Middle frontal gyrus (tissue), 1 donor: ENCODE data around the gene SKAP2.

ENCODE experiments used
- DNase-seq: peaks from one replicate; pipeline ENCODE4 v3.0.0-alpha.2; 2015; ENCODE audit warnings: low spot score; ENCODE audit errors: extremely low spot score

Gene SKAP2

DNA sequence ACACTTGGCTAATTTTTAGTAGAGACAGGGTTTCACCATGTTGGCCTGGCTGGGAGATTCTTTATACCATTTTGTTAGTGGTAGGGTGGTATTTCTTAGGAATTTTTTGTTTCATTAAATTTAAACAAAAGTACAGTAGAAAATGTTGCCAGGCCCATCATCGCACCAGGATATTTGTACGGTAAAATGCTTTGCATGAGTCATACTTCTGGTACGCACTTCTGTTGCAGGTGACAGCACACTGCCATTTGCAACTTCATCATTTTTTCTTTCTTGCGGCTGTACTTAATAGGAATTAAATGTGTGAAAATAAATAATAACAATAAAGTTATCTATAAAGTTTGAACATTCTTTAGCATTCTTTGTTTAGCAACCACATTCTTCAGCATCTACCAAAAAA, 195.6 kb downstream of the SKAP2 start:
- no peak for DNase-seq

DNA sequence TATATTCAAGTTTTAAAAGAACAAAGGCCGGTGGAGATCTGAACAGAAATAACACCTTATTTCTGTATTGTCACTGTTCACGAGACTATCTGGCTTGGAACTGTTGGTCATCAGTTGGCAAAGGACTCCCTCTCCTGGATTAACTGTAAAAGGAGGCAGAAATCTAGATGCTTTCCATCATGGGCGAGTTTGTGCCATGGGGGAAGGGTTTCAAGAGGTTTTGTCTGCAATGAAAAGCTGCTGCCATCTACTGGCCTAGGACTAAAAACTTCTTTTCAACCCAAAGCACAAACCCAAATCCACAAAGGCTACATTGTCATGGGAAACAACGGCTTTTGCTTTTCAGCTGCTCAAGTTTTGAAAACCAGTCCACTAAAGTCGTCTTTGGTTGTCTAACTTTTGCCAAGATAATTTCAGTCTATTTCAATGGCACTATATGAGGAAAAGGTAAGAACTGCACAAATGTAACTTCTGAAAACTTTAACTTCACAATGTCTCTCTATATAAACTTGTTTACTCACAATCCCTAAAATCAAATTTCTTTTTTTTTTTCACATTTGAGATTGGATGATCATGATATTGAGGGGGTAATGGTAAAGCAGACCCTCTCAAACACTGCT, 196.8 kb downstream of the SKAP2 start:
- peak; percentile 88 for DNase-seq

DNA sequence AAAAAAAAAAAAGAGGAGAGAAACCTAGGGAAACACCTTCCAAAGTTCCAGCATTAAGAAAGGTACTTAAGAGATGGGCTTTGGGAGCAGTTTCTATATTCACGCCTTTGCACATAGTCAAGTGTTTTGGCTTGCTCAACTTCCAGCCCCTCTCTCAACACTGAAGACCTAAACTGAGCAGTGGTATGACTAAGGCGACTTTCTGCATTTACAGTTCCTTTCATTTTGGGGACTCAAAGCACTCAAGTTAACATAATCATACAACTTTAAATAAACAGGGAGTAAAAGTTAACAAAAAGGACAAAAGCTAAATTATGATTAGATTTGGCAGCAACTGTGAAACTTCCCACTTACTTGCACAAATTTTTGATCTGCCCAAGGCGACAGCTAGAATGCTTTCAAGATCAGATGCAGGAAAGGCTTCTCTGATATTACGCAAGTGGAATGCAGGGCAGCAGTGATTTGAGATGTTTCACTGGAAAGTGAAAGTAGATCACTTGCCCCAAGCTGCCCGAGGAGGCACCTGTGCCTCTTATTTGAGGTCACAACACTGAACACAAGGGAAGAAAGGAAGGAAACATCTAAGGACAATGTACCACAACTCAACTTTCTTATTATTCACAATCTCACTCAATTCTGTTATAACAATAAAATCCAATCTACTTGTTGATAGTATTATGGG, 199.5 kb downstream of the SKAP2 start:
- no peak for DNase-seq

DNA sequence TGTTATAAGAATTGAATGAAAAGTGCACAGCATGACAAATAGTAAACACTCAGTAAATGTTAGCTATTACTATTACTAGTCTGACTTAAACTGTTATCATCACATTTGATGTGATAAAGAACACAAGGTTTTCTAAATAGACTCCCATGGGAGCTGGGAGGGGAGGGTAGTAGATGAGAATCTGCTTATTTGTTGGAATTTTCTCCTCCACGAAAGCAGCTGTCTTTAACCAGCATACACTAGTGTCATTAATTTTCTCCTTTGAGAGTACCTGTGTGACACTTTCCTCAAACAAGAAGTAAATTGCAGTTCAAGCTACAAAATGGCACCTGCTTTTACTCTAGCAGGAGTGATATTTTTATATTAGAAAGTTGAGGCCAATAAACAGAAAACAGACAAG, 200.1 kb downstream of the SKAP2 start:
- DNase-seq, result no peak

DNA sequence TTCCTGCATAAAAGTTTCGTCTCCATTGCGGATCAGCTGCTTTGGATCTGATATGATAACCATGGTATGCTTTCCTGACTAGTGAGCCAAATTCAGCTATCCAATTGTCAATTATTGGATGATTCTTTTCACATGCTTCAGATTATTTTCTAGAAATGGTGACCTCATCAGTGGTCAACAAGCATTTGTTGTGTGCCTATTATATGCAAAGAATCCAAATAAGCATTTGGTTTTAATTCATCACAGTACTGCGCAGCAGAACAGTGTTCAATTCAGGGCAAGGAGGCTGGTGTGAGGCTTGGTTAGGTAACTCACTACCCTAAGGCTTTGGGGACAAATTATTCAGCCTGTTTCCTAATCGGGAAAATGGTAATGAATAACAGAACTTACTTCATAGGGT, 200.5 kb downstream of the SKAP2 start:
- DNase-seq, result no peak

DNA sequence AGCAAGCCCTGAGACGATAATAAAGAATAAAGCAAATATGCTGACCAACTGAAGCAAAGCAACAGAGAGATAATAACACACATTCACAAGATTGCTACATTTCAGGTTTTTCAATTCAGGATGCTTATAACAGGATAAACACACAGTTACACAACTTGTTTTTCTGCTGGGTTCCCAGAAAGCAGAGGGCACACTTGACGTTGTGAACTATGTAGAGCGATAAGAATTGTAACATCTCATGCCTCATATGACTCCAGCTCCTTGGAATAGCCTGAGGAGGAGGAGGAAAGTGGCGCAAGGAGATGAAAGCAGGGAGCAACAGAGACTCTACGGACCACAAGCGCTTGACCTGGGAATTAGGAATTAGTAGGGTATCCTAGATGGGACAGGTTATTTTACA, 201.7 kb downstream of the SKAP2 start:
- DNase-seq, result no peak

DNA sequence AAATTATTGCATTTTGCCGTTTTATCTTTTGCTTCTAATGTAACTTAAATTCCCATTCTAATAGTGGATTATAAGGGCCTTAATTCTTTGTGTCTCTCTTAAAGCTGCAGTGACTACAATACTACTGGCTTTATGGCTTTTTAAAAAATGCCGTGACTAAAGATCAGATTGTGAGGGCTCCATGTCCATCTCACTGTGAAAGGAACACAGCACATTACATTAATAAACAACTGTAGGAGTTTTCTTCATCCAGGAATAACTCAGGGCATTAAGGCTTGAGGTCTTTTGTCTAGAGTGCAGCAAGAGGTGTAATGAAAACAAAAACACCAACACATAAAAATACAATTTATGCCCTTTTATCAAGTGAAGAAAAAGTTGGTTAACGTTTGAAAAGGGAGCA, 205.3 kb downstream of the SKAP2 start:
- no peak for DNase-seq

DNA sequence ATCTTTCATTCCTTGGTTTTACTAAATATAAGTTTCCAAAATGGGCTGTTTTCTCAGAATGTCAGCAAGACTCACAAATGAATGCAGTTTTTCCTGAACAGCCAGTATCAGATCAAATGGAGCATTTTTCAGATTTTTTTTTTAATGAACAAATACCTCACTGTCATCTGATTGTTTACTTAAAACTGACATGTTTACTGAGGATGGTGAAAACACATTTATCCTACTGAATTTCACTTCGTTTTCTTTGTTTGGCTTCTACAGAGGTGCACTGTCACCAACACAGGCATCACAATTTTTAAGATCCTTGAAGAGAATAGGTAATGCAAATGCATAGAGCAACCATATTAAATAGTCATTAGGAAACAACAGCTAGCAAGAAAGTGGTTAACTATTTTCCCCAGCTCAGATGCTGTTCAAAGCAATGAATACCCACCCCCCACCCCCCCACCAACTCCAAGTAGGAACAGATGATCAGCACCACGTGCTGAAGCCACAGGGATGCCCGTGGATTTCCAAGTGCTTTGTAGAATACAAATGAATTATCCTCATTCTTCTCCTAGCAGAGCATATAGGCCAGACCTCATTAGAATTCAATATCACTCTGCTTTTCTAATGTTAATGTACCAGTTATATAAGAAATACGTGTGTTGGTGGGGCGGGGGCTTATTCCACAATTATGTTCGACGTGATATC, 205.9 kb downstream of the SKAP2 start:
- no peak for DNase-seq

DNA sequence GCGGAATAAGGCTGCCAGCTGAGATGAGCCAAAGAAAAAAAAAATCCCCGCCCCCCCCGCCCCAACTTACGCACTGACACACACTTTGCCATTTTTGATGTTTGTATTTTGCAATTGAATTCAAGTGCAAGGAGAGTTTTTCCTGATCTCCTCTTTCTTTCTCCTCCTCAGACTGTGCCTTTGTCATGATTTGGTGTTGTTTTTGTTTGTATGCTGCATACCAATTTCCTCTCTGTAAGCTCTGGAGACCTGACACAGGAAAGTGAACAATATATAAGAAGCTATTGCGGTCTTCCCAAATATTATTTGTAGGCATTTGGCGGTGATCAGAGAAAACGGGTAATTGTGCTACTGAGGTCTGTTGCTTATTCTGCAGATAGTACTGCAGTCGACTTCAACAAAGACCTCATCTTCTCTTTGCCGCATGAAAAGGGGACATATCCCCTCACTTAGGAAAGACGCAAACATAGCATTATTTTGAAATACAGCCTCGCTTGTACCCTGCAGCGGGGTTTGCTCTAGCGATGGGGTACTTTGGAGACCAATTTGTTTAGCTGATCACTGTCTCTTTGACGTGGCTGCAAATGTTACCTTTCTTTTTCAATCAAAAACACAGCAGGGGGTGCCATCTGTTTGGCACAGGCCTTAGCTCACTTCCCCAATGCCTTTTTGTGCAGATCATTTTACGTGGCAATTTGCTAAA, 206.6 kb downstream of the SKAP2 start:
- DNase-seq, result no peak

DNA sequence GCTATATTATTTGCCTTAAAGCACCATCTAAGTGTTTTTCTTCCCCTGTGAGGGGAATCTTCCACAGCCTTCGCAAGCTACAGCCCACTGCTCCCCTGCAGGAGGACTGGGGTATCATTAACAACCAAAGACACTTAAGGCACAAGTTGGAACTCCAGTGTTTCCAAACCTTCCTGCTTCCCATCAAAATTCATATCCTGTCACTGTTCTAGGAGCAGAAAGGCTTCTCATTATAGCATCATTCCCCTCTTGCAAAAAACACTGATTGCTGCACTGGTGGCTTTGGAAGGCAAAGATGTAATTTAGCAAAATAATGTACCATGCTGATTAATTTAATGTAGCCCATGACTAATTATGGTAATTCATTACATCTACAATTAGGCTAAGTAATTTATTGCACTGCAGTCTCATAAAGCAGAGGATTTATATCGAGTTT, 207.2 kb downstream of the SKAP2 start:
- DNase-seq, result peak; percentile 24

DNA sequence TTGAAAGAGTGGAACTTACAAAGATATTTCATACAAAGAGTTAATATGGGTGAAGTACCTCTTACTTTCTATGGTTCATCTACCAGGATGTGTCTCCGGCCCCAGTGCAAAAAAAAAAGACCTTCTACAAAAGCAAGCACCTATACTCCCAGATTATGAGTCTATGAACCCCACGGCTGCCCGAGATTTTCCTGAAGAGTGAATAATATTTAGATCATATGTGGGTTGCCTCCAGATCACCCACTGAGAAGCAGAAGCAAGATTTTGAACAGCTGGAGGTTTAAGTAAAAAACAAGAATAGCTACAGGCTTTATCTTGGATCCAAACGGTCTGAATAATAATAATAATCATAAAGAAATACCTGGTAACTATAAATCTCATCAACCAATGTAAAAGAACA, 207.7 kb downstream of the SKAP2 start:
- no peak for DNase-seq

DNA sequence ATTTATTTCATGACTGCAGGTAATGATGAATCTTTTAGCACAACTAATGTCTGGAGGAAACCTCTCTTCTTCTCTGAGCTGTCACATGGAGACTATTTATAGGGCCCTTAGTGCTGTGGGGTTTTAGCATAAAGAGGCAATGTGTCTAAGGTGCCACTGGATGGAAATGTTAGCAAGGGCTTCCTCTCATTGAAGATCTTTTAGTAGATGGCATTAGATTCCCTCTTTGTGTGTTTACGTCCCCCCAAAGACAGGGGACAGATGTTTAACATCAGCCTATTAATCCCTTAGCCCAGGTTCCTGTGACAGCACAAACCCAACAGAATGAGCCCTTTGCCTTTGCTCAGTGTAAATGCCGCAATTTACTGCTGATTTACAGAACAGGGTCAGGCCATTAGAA, 208.6 kb downstream of the SKAP2 start:
- DNase-seq, result no peak

DNA sequence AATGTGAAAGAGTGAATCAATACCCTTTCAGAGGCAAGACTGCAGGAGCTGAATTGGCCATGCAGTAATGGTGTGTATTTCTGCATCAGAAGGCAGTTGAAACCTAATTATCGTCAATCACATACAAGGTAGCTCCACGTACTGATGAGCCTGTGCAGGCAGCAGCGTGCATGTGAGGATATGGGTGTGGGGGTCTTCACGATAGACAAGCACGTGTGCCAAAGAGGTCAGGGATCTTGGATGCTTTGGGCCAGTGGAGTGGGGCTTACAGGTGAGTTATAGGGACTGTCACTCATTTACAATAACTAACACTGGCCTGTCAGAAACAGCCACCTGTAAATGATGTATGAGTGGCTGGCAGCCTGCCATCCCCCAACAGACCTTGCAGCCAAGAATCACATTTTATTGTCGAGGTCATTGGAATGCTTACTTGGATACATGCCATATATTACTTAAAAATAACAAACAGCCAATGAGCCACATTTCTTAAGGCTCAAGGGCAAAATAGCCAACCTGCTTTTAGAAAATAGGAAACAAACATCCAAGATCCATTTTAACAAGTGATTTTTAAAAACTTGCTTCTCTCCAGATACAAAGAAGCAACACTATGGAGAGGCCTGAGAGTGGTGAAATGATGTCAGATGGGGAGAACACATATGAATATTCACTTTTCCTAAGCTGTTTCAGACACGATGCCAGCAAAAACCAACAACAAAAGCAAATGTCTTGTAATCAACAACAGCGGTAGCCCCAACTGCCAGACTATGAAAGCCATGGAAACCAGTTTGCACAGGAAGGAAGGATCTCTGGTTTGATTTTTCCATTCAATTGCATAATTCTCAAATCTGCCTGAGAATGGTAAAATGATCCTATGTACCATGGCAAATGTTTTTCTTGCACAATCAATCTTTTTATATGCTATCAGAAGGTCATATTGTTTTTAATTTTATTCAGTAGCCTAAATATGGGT, 210.7 kb downstream of the SKAP2 start:
- no peak for DNase-seq

DNA sequence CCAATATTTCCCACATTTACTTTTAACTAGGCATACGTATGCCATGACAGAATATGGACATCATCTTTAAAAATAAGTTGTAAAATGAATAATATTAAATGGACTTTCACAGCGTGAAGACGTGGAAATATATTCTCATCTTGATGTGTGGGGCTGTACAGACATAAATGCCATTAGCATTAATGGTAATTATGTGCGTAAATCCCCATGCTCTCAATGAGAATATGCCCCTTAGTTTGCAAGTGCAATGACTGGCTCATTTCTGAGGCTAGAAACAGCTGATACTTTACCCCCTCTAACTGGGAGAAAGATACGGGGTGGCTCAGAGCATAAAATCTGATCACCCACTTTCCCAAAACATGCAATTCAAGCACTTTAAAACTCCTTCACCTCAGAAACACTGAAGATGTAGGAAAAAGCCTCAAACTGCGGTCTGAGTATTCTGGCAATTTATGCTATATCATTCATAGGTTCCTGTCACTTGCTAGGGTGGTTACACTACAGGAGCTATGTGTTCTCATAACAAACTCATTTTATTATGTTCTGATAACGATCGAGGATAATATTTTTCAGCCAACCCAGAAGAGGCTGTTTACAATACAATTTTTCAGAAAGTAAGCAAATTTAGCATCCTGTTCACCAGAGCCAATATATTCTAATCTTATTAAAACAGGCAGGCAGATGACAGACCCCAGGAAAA, 211.8 kb downstream of the SKAP2 start:
- no peak for DNase-seq

DNA sequence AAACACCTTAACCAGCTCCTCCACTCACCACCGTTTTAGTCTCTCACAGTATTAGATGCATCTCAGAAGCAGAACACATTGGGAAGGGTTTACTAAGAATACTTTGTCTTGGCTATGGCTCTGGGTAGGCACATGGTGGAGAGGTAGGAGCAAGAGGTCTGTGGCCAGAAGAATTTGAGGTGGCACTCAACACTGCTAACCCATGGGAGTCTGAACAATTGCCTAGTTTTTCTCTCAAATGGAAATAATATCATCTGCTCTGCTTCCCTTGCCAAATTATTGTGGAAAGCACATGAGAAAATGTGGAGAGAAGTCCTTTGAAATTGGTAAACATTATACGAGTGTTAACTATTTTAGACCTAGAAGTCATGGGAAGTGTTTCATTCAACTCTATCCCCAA, 214.3 kb downstream of the SKAP2 start:
- DNase-seq, result no peak

DNA sequence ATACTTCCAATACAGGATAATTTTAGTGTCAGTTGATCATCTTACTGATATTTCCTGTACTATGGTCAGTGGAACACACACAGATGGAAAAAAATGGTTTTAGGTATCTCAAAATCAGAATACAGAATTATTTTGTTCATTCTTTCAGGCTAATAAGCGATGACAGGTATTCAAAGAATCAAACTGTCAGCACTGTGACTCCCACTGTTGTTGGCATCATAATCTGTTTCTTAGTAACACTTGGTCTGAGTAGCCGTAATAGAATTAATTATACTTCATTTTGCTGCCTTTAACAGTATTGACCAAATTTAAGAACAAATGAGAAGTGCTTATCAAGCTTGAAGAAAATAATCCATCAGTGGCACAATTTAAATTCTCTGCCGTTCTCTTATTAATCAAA, 215.0 kb downstream of the SKAP2 start:
- DNase-seq, result no peak

DNA sequence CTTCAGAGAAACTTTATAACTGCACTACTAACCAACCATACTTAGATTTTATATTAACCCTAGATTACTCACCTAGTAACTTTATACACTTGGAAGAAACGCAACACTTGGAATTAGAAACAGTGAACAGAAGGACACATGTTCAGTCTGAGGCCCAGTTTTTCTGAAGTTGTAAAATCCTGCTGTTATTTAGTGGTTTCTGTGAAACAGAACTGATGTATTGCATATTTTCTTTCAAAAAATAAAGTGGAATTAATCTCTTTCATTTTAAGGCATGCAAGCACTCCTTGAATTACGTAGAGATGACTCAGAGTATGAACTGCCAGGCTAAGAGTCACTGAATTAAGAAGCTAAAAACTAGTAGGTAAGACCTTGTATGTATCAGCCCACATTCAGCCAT, 215.8 kb downstream of the SKAP2 start:
- DNase-seq, result no peak

DNA sequence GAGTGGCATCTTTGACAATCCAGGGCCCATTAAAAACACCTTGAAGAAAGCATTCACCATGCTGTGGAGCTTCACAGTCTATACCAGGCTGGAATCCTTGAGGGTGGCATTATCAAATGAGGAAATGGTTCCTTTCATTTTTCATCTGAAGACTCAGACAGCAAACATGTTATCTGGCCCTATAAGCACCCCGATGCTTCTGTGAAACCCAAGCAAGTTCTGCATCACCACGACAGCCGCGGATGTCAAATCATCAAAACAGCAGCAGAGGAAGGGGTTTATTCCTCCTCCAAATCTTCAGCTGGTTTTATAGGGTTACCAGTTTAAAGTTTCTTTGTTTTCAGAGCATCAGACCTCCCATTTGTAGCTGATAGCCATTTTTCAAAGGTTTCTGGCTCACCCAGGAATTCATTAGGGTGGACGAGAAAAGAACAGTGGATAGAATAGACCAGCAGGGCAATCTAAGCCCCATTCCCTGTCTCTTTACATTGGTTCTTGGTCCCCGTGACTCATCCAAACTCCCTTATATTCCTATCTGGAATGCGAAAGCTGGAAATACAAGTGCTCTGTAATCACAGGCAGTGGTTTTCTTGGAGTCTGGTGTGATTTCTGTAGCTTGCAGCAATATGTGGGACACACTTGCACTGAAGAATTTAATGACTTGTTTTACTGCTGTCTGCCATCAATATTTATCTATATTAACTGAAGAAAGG, 217.9 kb downstream of the SKAP2 start:
- no peak for DNase-seq

DNA sequence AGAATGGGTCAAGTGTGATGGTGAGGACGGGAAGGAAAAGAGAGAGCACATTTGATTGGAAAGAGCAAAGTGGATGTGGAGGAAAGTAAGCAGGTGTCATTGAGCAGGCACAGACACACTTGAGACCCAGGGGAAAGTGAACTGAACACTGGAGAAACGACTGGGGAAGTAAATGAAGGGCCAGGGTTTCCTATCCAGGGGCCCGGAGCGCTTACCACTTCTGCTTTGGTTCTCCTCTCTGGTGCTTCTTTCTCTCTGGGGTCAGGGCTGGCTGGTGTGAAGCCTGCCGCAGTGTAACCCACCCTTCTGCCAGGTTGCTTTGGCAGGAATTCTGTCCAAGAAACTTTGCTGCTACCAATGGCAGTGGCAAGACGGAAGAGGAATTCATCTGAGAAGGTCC, 219.3 kb downstream of the SKAP2 start:
- DNase-seq, result no peak

DNA sequence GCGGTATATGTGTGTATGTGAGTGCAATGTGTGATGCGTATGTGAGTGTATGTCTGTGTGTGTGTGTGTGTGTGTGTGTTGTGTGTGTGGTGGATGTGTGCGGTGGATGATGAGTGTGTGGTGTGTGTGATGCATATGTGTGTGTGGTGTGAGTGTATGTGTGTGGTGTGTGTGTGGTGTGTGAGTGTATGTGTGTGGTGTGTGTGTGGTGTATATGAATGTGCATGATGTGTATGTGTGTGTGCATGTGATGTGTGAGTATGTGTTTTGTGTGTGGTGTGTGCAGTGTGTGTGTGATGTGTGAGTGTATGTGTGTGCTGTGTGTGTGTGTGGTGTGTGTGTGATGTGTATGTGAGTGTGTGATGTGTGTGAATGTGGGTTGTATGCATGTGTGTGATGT, 222.0 kb downstream of the SKAP2 start:
- DNase-seq, result no peak
